Breast epithelium (tissue), 3 donors: ENCODE measurements around the gene MTA1.

Experiments
- CTCF ChIP-seq, 3 donors: fragments of 450-650 bp; IDR thresholded peaks; one replicate each; pipeline ENCODE4 v1.5.1; 2016 to 2017; ENCODE audit warnings: antibody characterized with exemption in 3 of 3, mild to moderate bottlenecking in 3 of 3, moderate library complexity in 3 of 3
- POLR2AphosphoS5 ChIP-seq, 3 donors: sonication (generic); formaldehyde crosslinking; IDR thresholded peaks; one replicate each; pipeline ENCODE4 v1.6.1; 2017; ENCODE audit warnings: antibody characterized with exemption in 3 of 3

- TF ChIP-seq CTCF (IDR thresholded peaks at IDR 0.05) (no peak), POLR2AphosphoS5 (IDR thresholded peaks at IDR 0.05) (no peak)
These were observed 39.7 kb upstream of the MTA1 start for GRCh38 chr14:105379946-105380345.
